Esophagus muscularis mucosa (tissue), 4 donors: ENCODE measurements around the gene MRFAP1L1. TPM values are rescaled to one million over a fixed set of nuclear protein-coding genes. Genes with fewer than 3 reads are reported as not detected.
A peak's percentile ranks its signal among the peaks of the same experiment; 100 is the strongest.

Experiments used
- DNase-seq: peaks from one replicate; pipeline ENCODE4 v3.0.0-alpha.2; 2017; ENCODE audit errors: extremely low spot score
- H3K27ac ChIP-seq, 4 donors: fragments of 200-600 bp; sonication (generic); replicated peaks in 1 of 4; 1 replicate in 3 of 4; 2 replicates in 1 of 4; pipeline ENCODE4 v1.5.1; 2016 to 2019; ENCODE audit warnings: mild to moderate bottlenecking in 1 of 4
- H3K27me3 ChIP-seq, 4 donors: fragments of 200-600 bp; sonication (generic); one replicate each; pipeline versions ENCODE4 v1.5.1 to v1.6.0; 2016 to 2019
- H3K36me3 ChIP-seq, 4 donors: fragments of 200-600 bp; sonication (generic); one replicate each; pipeline ENCODE4 v1.5.1; 2016 to 2019
- H3K4me1 ChIP-seq, 4 donors: fragments of 200-600 bp; sonication (generic); one replicate each; pipeline ENCODE4 v1.5.1; 2016 to 2019
- H3K4me3 ChIP-seq, 4 donors: fragments of 200-600 bp; sonication (generic); 1 replicate in 2 of 4; 2 replicates in 2 of 4; pipeline ENCODE4 v1.5.1; 2016 to 2019; ENCODE audit warnings: mild to moderate bottlenecking in 4 of 4, moderate library complexity in 1 of 4
- H3K9me3 ChIP-seq, 4 donors: fragments of 200-600 bp; sonication (generic); 1 replicate in 3 of 4; 2 replicates in 1 of 4; pipeline ENCODE4 v1.5.1; 2016 to 2019
- EP300 ChIP-seq: sonication (generic); formaldehyde crosslinking; IDR thresholded peaks from one replicate; pipeline ENCODE4 v1.6.1; 2017; ENCODE audit warnings: antibody characterized with exemption
- POLR2A ChIP-seq: fragments of 450-650 bp; IDR thresholded peaks from one replicate; pipeline ENCODE4 v1.6.1; 2017; ENCODE audit warnings: antibody characterized with exemption, moderate library complexity, mild to moderate bottlenecking, low read depth
- POLR2AphosphoS5 ChIP-seq, 2 donors: sonication (generic); formaldehyde crosslinking; IDR thresholded peaks; one replicate each; pipeline ENCODE4 v1.6.1; 2017; ENCODE audit warnings: antibody characterized with exemption in 2 of 2
- WGBS: methylation state at CpG from one replicate; pipeline ENCODE4 v1.1.5; 2018; 5-methylcytosine and 5-hydroxymethylcytosine counted together
- intact Hi-C: fragments of 100-400 bp; cut with DNase I; formaldehyde crosslinking; loops from one replicate; pipeline ENCODE4 v1.15.1; 2023
- total RNA-seq, 4 donors: library from RNA; depleted of rRNA; stranded (reverse); fragments of >200 nt; gene quantifications; one replicate each; pipeline versions ENCODE4 v1.1.0 to v1.2.1, GENCODE V29; 2016
- TF ChIP-seq, protein P1 (sequence below), 3 experiments: fragments of 200-600 bp in 2 of 3; fragments of 450-650 bp in 1 of 3; sonication (generic) in 2 of 3; IDR thresholded peaks; one replicate each; pipeline ENCODE4 v1.5.1; 2017 to 2019; ENCODE audit warnings: antibody characterized with exemption in 3 of 3, mild to moderate bottlenecking in 2 of 3, moderate library complexity in 1 of 3

MRFAP1L1 gene
- total RNA-seq, 4 donors from 2014 or later = 55.2 to 60.0 (median 57.0) TPM

DNA sequence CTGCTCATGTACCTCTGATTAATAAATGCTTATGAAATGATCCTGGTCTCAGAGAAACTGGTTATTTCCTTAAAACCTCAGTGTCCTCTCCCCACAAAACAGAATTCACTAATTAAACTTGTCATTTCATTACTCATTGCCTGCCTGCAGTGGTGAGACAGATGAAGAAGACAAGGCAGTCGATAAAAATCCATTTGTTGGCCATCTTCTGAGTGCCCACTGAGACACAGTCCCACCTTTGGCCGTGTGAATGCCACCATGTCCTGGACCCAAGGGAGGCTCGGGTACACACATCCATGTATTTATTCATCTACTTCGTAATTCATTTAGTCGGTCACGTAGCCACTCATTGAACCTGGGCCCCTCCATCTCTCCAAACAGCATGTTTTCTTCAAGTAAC, 12.5 kb downstream of the MRFAP1L1 start:
- Histone ChIP-seq H3K36me3 (peaks cover 0 to 23% (median 13%) of the 10 kb centered on the region in 4 donors), H3K27ac (no peak overlapping the region), H3K9me3 (no peaks in the 10 kb centered on the region), H3K27me3 (no peaks in the 10 kb centered on the region), H3K4me3 (no peak overlapping the region), H3K4me1 (peaks cover 0 to 16% (median 10%) of the 10 kb centered on the region in 4 donors)
- DNase-seq = no peak
- intact Hi-C loops = no loop called here
- WGBS = 97% methylated on average over 6 of the region's 6 CpGs
- no peak for TF ChIP-seq EP300
- no peak for TF ChIP-seq POLR2A
- no peak for TF ChIP-seq POLR2AphosphoS5 (IDR thresholded peaks at IDR 0.05)
- TF ChIP-seq, protein P1, sequence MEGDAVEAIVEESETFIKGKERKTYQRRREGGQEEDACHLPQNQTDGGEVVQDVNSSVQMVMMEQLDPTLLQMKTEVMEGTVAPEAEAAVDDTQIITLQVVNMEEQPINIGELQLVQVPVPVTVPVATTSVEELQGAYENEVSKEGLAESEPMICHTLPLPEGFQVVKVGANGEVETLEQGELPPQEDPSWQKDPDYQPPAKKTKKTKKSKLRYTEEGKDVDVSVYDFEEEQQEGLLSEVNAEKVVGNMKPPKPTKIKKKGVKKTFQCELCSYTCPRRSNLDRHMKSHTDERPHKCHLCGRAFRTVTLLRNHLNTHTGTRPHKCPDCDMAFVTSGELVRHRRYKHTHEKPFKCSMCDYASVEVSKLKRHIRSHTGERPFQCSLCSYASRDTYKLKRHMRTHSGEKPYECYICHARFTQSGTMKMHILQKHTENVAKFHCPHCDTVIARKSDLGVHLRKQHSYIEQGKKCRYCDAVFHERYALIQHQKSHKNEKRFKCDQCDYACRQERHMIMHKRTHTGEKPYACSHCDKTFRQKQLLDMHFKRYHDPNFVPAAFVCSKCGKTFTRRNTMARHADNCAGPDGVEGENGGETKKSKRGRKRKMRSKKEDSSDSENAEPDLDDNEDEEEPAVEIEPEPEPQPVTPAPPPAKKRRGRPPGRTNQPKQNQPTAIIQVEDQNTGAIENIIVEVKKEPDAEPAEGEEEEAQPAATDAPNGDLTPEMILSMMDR (IDR thresholded peaks at IDR 0.05) = no peak

DNA sequence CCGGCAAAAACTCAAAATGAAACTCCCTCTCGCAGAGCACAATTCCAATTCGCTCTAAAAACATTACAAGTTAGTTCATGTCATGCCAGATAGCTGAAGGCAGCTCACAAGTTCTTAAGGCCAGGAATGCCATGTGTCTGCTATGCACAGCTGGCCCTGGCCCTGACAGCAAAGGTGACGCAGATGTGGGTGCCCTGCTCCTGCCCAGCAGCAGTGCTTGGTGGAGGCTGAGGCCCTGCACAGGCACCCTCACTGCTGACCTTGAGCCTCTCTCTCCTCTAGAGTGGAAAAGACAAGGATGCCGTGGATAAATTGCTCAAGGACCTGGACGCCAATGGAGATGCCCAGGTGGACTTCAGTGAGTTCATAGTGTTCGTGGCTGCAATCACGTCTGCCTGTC, 13.1 kb downstream of the MRFAP1L1 start:
- no peak overlapping the region for H3K4me3 ChIP-seq
- 85% methylated on average over 8 of the region's 8 CpGs for WGBS
- H3K9me3 ChIP-seq = no peaks in the 10 kb centered on the region
- H3K27me3 ChIP-seq = no peaks in the 10 kb centered on the region
- H3K36me3 ChIP-seq = peaks cover 0 to 23% (median 11%) of the 10 kb centered on the region in 4 donors
- no peak for TF ChIP-seq EP300
- TF ChIP-seq POLR2AphosphoS5 (IDR thresholded peaks at IDR 0.05) = no peak
- TF ChIP-seq POLR2A = no peak
- TF ChIP-seq, protein P1 (IDR thresholded peaks at IDR 0.05) = no peak
- no peak overlapping the region for H3K27ac ChIP-seq
- DNase-seq = no peak
- peaks cover 0 to 16% (median 10%) of the 10 kb centered on the region in 4 donors for H3K4me1 ChIP-seq
- intact Hi-C loops = no loop called here

DNA sequence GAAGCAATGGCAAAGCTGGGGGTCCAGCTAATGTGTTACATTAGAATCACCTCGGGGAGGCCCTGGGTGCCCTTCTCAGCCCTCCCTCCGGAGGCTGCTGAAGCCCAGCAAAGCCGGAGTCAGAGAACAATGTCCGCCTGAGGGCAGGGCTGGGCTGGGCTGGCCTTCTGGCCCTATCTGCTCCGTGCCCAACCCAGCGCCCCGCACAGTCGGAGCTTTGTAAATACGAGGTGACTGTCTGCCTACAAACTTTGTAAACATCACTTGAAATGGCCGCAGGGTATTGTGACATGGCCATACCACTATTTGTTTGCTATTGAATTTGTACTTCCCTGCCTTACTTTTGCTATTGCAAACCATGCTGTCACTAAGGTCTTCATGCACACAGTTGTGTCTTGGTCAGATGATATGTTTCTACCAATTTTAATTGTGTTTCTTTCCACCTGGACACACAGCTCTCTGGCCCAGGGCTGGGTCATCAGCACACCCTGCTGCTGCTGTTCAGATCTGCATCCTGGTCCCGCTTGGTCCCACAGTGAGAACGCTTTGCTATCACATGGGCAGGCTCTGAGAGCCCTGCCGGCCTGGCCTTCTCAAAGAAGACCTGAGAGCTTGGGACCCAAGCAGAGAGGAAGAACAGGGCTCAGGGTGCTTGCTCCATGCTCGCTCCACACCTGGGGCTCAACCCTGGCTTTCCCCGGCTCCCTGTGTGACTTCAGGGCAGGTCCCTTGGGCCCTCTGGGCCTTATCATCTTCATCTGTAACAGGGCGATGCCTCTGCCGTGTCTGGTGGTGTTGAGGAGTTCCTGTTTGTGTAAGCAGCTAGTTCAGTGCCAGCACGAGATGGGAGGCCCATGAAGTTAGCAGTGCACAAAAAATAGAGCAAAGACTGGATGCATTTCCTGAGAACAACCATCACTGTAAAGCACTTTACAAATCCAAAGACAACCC, 13.7 kb downstream of the MRFAP1L1 start:
- Histone ChIP-seq H3K9me3 (no peaks in the 10 kb centered on the region), H3K36me3 (peaks cover 0 to 23% (median 11%) of the 10 kb centered on the region in 4 donors), H3K4me3 (no peak overlapping the region), H3K27ac (no peak overlapping the region), H3K27me3 (no peaks in the 10 kb centered on the region), H3K4me1 (peaks cover 0 to 16% (median 10%) of the 10 kb centered on the region in 4 donors)
- TF ChIP-seq EP300 (no peak), POLR2A (no peak), POLR2AphosphoS5 (IDR thresholded peaks at IDR 0.05) (no peak)
- TF ChIP-seq, protein P1 (IDR thresholded peaks at IDR 0.05) = no peak
- intact Hi-C loops = no loop called here
- no peak for DNase-seq
- WGBS = 71% methylated on average over 7 of the region's 18 CpGs

DNA sequence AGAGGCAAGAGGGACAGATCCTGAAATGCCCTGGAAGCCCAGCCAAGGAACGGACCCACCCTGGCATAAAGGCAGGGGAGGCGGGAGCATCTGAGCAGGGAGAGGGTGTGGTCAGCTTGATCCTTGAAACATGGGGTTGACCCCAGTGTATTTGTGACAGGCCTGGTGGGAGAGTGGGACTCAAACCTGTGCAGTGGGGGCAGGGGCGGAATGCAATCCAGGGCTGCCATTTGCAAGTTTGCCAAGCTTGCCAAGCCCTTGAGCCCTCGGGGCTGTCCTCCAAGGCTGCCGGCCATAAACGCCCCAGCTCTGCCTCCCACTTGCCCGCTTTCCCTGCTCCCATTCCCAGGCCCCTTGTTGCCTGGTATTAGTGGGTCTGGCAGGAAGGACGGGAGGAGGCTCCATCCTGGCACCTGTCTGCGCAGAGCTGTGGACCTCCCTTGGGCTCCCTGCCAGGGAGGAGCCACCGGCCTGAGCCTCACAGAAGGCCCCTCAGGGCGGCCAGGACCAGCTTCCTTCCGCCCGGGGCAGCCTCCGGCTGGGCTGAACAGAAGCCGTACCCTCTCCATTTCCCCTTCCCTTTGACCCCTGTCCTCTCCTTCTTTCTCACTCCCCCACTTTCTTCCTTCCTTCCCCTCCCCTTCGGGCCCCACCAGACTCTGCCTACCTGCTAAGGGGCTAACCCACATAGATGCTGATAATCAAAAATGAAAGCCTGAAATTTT, 15.3 kb downstream of the MRFAP1L1 start:
- DNase-seq = no peak
- Histone ChIP-seq H3K27ac (peak overlapping the region in 1 of 4 donors; percentile 2), H3K36me3 (peaks cover 0 to 9% (median 1%) of the 10 kb centered on the region in 4 donors), H3K27me3 (no peaks in the 10 kb centered on the region), H3K4me1 (peaks cover 0 to 18% (median 10%) of the 10 kb centered on the region in 4 donors), H3K9me3 (no peaks in the 10 kb centered on the region), H3K4me3 (peak overlapping the region in 1 of 4 donors; percentile 7)
- WGBS = 72% methylated on average over 16 of the region's 16 CpGs
- intact Hi-C loops = no loop called here
- TF ChIP-seq EP300 (no peak), POLR2A (no peak), POLR2AphosphoS5 (IDR thresholded peaks at IDR 0.05) (no peak)
- TF ChIP-seq, protein P1 (IDR thresholded peaks at IDR 0.05) = no peak
